Measurements from ENCODE around the gene ADAMTS8.
A peak's percentile ranks its signal among the peaks of the same experiment; 100 is the strongest.

The ADAMTS8 gene

DNA sequence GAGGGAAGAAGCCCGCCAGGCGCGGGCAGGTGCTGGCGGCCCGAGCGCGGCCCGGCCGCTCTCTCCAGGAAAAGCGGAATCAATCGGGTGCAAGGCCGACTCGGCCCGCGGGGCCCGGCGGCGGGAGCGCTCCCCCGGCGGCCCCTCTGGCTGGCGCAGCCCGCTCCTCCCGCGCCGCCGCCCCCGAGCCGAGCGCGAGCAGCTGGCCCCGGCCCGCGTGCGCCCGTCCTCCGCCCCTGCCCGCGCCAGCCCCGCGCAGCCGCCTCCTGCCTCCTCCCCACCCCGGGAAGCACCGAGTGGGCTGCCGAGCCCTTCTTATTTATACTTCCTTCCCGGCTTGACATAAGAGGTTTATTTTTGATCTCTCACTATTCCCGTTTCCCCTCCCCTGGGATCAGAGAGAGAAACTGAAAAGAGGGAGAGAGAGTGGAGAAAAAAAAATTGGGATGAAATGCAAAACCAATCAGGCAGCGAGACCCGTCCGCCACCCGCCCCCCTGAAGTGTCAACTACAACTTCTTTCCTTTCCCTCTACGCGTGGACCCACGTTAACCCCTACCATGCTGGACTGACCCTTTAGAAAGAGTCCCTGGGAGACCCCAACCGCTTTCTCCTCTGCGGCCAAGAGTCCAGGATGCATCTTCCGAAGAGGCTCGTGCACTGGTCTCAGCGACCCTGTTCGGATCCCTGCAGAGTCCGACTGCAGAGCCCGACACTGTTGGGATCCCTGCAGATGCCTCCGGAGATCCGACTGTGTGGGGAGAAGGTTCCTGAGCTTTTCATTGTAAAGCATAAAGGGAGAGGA lies at the start of gene ADAMTS8:
Gene ADAMTS8 (minus strand): TSS at position 294 of the 804 bp plus-strand sequence. CDS start 323 bp downstream, outside the sequence.
- DNase-seq (ENCODE audit: low read depth) = no peak
- H3K4me3 ChIP-seq (ENCODE audit: low read depth, low read length) = peak within 1 kb of the TSS; percentile 25

- DNase-seq (ENCODE audit: low read depth) = no peak
- H3K4me3 ChIP-seq (ENCODE audit: low read depth, low read length) = no peak overlapping the region
These were observed 49.3 kb upstream of the ADAMTS8 start for GRCh38 chr11:130477586-130478203.

- DNase-seq (ENCODE audit: low read depth) = no peak
- H3K4me3 ChIP-seq (ENCODE audit: low read depth, low read length) = no peak overlapping the region
These were observed 48.6 kb upstream of the ADAMTS8 start for GRCh38 chr11:130476922-130477491.

GRCh38 chr11:130476200-130476921 lies 48.0 kb upstream of the ADAMTS8 start:
- no peak overlapping the region for H3K4me3 ChIP-seq (ENCODE audit: low read depth, low read length)
- DNase-seq (ENCODE audit: low read depth) = no peak

DNA sequence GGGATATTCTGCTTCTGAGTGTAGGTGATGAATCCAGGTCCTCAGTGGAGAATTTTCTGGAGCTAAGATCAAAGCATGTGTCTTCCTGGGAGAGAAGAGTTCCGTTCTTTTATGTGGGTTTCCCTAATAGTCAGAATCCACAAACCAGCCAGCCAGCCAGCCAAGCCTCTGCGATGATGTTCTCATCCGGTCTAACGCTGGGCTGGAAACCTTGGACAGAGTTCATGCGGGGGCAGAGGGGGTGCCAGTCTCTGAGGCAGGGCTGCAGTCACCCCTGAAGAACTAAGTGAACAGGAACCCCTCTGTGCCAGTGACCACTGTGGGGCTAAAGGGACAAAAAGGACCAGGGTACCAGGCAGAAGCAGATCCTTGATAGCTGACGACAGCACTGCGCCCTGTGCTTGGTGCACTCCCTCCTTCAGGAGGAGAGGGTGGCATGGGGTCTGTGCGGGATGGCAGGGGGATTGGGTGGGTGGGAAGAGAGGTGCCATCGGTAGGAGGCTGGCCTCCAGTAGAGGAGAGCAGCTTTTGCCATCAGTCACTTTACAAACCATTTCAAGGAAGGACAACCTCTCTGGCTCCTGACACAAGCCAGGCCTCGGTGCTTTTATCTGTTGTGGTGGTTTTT lies 47.1 kb upstream of the ADAMTS8 start:
- no peak overlapping the region for H3K4me3 ChIP-seq (ENCODE audit: low read depth, low read length)
- DNase-seq (ENCODE audit: low read depth) = no peak

- no peak overlapping the region for H3K4me3 ChIP-seq (ENCODE audit: low read depth, low read length)
- no peak for DNase-seq (ENCODE audit: low read depth)
These were observed 46.4 kb upstream of the ADAMTS8 start for GRCh38 chr11:130474637-130475400.

DNA sequence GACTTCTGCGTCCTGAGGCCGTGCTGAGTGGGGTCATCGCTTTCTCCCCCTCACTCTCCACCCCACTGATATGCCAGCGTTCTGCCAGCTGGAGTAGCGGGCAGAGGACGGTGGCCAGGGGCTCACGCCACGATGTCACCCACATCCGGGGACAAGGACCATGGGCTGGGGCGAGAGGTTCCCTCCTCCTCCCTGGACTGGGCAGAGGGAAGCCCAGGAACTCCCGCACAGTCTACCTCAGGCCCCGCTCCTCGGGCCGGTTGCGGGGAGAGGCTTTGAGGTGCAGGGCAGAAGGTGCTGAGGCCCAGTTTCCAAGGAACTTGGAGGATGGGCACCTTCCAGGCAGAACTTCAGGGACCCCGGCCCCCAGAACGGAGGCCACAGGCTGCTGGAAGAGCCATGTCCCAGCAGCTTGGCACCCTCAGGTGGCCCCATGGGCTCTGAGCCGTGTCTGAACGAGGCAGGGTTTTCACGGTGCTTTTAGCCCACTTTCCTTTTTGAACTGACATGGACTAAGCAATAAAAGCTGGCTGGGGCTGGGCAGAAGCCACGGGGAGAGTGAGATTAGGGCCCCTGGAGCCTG lies 45.5 kb upstream of the ADAMTS8 start:
- no peak for DNase-seq (ENCODE audit: low read depth)
- H3K4me3 ChIP-seq (ENCODE audit: low read depth, low read length) = no peak overlapping the region

- no peak overlapping the region for H3K4me3 ChIP-seq (ENCODE audit: low read depth, low read length)
- no peak for DNase-seq (ENCODE audit: low read depth)
These were observed 44.8 kb upstream of the ADAMTS8 start for GRCh38 chr11:130473056-130473794.

GRCh38 chr11:130472434-130472961 lies 44.1 kb upstream of the ADAMTS8 start:
- H3K4me3 ChIP-seq (ENCODE audit: low read depth, low read length) = no peak overlapping the region

DNA sequence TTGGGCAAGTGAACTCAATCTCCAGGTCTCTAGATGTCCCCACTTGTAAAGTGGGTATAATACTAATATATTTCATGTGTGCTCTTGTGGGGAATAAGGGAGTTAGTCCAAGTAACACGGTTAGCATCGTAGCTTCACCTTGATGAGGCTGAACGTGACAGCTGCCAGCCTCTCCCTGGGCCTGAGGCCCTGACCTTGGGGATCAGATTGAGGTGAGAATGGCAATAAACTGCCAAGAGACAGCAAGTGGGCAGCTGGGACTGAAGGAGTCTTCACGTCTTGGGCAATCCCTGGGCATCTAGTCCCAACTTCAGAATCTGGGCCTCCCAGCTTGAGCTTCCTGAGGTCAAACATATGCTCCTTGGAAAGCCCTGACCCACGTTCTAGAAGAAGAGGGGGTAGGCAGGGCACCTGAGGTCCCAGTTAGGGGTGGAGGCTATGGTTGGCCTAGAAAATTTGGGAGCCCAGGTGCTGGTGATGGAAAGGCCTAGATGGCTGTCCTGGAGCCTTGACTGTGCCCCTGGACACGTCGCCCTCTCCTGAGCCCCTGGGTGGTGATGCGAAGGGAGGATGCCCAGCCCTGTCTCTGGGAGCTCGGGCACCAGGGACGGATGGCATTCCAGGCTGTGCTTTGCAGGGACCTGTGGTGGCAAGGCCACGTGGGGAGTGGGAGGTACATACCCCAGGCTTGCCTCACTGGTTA lies 43.5 kb upstream of the ADAMTS8 start:
- no peak for DNase-seq (ENCODE audit: low read depth)
- no peak overlapping the region for H3K4me3 ChIP-seq (ENCODE audit: low read depth, low read length)

More at GRCh38 chr11:130472434-130472961, 44.1 kb upstream of the ADAMTS8 start:
- no peak for DNase-seq (ENCODE audit: low read depth)

DNA sequence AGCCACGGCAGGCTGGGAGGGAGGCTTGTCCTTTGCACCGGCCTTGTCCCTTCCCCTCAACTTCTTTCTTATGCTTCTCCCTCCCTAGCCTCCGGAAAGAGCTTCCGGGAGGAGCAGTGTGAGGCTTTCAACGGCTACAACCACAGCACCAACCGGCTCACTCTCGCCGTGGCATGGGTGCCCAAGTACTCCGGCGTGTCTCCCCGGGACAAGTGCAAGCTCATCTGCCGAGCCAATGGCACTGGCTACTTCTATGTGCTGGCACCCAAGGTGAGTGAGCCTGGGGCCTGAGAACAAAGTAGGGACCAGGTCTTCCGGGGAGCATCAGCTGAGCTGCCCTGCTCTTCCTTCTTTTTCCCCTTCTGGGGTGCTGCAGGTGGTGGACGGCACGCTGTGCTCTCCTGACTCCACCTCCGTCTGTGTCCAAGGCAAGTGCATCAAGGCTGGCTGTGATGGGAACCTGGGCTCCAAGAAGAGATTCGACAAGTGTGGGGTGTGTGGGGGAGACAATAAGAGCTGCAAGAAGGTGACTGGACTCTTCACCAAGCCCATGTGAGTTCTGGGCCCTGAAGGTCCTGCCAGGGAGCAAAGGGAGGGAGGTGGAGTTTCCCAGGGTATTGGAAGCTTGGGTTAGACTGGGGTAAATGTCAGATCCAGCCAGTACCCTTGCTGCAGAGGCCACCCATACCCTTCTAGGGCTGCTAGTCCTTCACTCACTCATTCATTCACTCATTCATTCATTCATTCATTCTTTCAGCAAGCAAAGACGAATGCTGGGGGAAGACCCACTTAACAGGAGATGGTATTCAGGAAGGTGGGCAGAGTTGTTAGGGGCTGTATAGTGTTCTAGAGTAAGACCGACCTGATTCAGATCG lies 42.7 kb upstream of the ADAMTS8 start:
- H3K4me3 ChIP-seq (ENCODE audit: low read depth, low read length) = no peak overlapping the region
- DNase-seq (ENCODE audit: low read depth) = no peak

DNA sequence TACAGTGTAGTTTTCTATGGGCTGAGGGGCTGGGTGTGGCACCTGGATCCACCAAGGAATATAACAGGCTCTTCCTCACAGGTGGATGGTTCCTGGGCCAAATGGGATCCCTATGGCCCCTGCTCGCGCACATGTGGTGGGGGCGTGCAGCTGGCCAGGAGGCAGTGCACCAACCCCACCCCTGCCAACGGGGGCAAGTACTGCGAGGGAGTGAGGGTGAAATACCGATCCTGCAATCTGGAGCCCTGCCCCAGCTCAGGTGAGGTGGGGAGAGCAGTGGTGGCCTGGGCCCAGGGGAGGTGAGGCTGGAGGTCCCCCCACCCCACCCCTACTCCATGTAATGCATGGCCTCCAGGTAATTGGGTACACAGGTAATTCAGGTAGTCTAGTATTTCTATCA lies 40.8 kb upstream of the ADAMTS8 start:
- no peak overlapping the region for H3K4me3 ChIP-seq (ENCODE audit: low read depth, low read length)
- DNase-seq (ENCODE audit: low read depth) = no peak

DNA sequence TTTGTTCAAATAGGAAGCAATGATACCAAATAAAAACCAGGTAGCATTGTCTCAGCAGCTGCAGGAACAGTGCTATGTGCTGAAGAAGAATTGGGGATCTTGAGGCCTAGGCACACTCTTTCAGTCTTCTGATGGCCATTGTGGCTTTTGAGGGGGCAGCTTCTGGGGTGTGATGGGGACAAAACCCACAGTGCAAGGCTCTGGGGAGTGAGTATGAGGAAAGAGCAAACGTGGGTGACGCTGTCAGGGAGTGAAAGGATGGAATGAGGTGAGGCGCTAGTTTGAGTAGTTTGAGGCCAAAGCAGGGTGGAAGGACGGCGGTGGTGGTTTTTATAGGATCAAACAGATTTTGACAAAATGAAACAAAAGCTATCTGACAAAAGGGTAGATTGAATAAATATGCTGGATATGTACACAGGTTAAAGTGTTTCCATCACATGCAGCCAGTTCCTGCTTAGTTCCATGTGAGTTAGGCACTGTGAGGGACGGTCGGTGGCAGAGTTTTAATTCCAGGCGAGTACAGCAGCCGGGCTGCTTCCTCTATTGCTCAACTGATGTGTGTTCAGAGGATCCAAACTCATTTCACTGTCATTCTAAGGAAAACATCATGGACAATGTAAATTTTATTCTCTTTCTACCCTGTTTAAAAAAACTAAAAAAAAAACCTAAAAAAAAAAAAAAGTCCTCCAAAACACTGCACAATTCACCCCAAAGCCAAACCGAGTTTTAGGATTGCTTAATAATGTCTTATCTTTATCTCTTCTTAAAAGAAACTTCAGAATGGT lies 38.9 kb upstream of the ADAMTS8 start:
- H3K4me3 ChIP-seq (ENCODE audit: low read depth, low read length) = no peak overlapping the region
- DNase-seq (ENCODE audit: low read depth) = no peak

- no peak overlapping the region for H3K4me3 ChIP-seq (ENCODE audit: low read depth, low read length)
- DNase-seq (ENCODE audit: low read depth) = no peak
These were observed 36.9 kb upstream of the ADAMTS8 start for GRCh38 chr11:130465263-130465662.

- DNase-seq (ENCODE audit: low read depth) = no peak
- no peak overlapping the region for H3K4me3 ChIP-seq (ENCODE audit: low read depth, low read length)
These were observed 35.9 kb upstream of the ADAMTS8 start for GRCh38 chr11:130464291-130464812.
